Fibroblast of skin of right quadriceps (primary cell): ENCODE measurements around the gene KIR2DL3.
"Not testable (repeated sequence)": the region's sequence is repeated elsewhere in the genome, so short reads cannot be mapped to it uniquely, and the experiment has no call there.

ENCODE experiments used
- DNase-seq: peaks from one replicate; pipeline ENCODE4 v3.0.0-alpha.2; 2013

Gene KIR2DL3

GRCh38 chr19:54738306-54738705 lies at the start of gene KIR2DL3:
Gene KIR2DL3, plus strand, starts transcription at chr19:54738513. Its CDS starts 33 bp downstream, at chr19:54738546.
- not testable (repeated sequence) for DNase-seq

- no peak for DNase-seq
These were observed 46.6 kb upstream of the KIR2DL3 start for GRCh38 chr19:54691582-54692297.

- no peak for DNase-seq
These were observed 46.1 kb upstream of the KIR2DL3 start for GRCh38 chr19:54692298-54692615.

DNA sequence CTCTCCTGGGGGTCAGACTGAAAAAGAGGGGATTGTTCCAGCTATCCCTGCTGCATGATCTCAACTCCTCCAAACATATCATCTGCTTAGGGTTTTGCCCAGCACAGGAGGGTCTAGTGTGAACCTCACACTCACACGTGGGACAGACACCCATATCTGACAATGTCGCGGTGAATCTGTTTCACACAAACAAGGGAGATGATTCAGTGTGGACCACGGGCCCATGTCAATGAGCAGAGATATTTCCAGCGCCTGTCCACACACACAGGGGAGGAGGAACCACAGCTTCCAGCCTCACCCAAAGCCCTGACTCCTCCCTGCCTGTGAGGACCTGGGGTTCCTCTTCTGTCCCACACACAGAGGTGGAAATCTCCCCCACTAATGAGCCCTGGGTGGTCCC lies 43.7 kb upstream of the KIR2DL3 start:
- no peak for DNase-seq

DNA sequence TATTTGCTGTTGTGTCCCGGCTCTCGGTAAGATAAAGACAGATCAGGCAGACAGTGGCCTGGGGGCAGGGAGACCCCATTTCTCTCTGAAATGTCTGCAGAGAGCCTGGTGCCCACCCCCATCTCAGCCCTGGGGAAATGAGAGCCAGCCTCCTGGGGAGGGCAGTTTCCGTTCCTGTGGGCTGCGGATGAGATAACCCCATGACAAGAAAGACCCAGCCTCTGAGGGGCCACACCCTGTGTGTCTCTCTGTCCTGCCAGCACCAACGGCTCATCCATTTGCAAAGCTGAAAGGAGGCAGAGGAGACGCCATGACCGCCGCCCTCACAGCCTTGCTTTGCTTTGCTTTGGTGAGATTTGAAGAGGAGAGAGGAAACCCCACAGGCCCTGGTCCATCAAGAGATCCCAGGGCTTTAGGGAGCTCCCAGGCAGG lies 42.2 kb upstream of the KIR2DL3 start:
- DNase-seq, result no peak

DNA sequence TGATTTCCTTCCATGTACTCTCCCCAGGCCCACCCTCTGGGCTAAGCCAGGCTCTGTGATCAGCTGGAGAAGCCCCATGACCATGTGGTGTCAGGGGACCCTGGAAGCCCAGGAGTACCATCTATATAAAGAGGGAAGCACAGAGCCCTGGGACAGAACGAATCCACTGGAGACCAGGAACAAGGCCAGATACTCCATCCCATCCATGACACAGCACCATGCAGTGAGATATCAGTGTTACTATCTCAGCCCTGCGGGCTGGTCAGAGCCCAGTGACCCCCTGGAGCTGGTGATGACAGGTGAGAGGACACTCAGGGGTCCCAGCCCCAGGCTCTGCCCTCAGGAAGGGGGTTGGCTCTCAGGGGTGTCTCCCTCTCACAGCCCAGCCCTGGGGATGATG lies 41.5 kb upstream of the KIR2DL3 start:
- no peak for DNase-seq

DNA sequence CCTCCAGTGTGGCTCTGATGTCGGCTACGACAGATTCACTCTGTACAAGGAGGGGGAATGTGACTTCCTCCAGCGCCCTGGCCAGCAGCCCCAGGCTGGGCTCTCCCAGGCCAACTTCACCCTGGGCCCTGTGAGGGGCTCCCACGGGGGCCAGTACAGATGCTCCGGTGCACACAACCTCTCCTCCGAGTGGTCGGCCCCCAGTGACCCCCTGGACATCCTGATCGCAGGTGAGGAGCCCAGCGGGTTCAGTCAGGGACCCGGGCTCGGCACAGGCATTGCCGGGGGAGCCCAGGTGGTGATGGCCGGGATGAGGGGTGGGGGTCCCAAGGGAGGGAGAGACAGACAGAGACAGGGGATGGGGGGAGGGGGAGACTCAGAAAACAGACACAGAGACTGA lies 40.6 kb upstream of the KIR2DL3 start:
- DNase-seq, result not testable (repeated sequence)

- no peak for DNase-seq
These were observed 33.4 kb upstream of the KIR2DL3 start for GRCh38 chr19:54704928-54705327.

DNA sequence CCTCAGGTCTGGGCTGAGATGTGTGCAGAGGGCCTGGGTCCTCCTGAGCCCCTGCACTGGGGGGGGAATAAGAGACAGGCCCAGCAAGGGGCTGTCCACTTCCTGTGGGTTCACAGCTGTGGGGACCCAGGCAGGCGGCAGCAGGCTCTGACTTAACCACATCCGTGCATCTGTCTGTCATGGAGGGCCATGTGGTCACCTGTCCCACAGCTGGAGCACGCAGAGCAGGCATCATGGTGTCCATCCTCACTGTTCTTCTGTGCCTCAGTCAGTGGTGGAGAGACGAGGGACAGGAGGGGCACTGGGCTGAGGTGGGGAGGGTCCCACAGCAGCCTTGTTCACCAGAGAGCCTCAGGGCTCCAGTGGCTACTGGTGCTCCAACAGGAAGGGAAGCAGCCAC lies 30.4 kb upstream of the KIR2DL3 start:
- DNase-seq, result no peak

DNA sequence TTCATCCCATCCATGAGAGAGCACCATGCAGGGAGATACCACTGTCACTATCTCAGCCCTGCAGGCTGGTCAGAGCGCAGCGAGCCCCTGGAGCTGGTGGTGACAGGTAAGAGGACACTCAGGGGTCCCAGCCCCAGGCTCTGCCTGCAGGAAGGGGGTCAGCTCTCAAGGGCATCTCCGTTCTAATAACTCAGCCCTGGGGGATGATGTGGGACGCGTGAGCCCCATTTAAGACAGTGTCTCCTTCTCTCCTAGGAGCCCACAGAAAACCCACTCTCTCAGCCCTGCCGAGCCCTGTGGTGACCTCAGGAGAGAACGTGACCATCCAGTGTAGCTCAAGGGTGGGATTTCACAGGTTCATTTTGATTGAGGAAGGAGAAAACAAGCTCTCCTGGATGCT lies 29.5 kb upstream of the KIR2DL3 start:
- no peak for DNase-seq

DNA sequence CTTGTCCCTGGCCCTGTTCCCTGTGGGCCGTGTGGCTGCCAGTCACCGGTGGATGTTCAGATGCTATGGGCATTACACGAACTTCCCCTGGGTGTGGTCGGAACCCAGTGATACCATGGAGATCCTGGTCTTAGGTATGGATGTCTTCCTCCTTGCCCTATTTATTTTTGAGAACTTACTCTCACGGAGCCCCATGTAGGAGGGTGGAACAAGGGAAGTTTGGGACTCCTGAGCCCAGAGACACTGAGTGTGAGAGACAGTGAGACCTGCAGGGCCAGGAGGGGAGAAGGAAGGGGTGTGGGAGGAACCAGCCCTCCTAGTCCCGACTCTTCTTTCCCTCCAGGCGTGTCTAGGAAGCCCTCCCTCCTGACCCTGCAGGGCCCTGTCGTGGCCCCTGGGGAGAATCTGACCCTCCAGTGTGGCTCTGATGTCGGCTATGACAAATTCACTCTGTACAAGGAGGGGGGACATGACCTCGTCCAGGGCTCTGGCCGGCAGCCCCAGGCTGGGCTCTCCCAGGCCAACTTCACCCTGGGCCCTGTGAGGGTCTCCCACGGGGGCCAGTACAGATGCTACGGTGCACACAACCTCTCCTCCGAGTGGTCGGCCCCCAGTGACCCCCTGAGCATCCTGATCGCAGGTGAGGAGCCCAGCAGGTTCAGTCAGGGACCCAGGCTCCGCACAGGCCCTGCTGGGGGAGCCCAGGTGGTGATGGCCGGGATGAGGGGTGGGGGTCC lies 28.9 kb upstream of the KIR2DL3 start:
- no peak for DNase-seq

GRCh38 chr19:54709956-54710355 lies 28.4 kb upstream of the KIR2DL3 start:
- not testable (repeated sequence) for DNase-seq

DNA sequence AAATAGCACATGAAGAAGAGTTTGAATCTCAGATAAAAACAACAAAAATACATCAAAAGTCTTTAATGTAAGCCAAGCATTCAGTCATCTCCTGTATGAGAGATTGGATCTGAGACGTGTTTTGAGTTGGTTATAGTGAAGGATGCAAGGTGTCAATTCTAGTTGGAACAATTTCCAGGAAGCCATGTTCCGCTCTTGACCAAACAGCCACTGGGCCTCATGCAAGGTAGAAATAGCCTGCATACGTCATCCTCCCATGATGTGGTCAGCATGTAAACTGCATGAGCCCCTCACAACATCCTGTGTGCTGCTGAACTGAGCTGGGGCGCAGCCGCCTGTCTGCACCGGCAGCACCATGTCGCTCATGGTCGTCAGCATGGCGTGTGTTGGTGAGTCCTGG lies 14.2 kb upstream of the KIR2DL3 start, which contains the start of gene KIR3DL3:
KIR3DL3 (plus strand) TSS at position 301 of the 400 bp plus-strand sequence; CDS start at position 356, 55 bp downstream.
- DNase-seq, result no peak

GRCh38 chr19:54724644-54725043 lies 13.7 kb upstream of the KIR2DL3 start:
- DNase-seq, result no peak

DNA sequence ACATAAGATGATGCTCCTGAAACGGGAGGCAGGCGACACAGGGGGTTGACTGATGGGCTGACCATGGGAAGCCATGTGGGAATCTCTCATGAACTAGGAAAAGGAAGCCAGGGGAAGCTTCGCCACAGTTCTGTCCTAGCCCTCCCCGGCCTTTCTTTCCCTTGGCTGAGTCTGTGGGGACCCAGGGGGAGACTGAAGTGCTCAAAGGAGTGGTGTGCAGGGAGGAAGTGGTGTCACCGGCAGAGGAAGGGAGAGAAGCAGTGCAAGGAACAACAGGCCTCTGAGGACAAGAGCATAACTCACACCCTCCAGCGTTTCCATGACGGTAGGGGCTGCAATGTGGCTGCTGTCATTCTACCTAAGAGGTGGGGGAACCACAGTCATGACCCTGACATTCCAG lies 13.0 kb upstream of the KIR2DL3 start:
- no peak for DNase-seq

GRCh38 chr19:54727562-54727961 lies 10.8 kb upstream of the KIR2DL3 start:
- no peak for DNase-seq

- no peak for DNase-seq
These were observed 10.1 kb upstream of the KIR2DL3 start for GRCh38 chr19:54728167-54728566.

- no peak for DNase-seq
These were observed 8.7 kb upstream of the KIR2DL3 start for GRCh38 chr19:54729416-54730188.

GRCh38 chr19:54731191-54731590 lies 7.1 kb upstream of the KIR2DL3 start:
- DNase-seq, result no peak

DNA sequence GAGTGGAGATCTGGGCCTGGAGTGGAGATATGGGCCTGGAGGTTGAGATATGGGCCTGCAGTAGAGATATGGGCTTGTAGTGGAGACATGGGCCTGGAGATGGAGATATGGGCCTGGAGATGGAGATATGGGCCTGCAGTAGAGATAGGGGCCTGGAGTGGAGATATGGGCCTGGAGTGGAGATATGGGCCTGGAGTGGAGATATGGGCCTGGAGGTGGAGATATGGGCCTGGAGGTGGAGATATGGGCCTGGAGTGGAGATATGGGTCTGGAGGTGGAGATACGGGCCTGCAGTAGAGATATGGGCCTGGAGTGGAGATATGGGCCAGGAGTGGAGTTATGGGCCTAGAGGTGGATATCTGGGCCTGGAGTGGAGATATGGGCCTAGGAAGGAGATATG lies 402 bp downstream of the KIR2DL3 start:
- no peak for DNase-seq

DNA sequence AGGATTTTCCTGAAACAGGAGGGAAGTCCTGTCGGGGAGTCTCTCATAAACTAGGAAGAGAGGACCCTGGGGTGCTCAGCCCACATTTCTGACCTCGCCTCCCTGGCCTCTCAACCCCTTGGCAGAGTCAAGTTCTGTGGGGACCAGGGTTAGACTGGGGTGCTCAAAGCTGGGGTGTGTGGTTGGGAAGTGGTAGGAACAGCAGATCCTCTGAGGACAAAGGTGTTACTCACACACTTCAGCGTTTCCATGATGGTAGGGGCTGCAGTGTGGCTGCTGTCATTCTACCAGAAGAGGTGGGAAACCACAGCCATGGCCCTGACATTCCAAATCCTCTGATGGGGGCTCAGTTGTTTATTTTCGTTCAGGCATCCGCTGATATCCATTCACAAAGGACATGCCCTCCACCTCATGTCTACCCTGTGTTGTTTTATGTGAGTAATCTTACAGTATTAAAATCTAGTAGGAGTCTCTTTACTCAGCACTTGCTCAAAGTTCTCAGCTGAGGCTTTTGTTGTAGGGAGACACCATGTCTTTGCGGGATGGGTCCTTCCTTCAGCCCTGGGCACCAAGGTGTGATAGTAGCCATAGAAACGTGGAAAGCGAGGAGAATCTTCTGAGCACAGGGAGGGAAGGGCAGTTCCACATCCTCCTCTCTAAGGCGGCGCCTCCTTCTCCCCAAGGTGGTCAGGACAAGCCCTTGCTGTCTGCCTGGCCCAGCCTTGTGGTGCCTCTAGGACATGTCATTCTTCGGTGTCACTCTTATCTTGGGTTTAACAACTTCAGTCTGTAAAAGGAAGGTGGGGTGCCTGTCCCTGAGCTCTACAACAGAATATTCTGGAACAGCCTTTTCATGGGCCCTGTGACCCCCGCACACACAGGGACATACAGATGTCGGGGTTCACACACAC lies 1.5 kb downstream of the KIR2DL3 start:
- DNase-seq, result no peak

GRCh38 chr19:54741950-54742349 lies 3.6 kb downstream of the KIR2DL3 start:
- not testable (repeated sequence) for DNase-seq

GRCh38 chr19:54744080-54744479 lies 5.8 kb downstream of the KIR2DL3 start:
- not testable (repeated sequence) for DNase-seq
